Kidney glomerular epithelial cell (primary cell): ENCODE measurements around the gene HS6ST1.

Experiments used
- DNase-seq: peaks from one replicate; lab custom pipeline; 2025; lab: John Stamatoyannopoulos, UW

The HS6ST1 gene

GRCh38 chr2:128310094-128310716 is 8.5 kb downstream of the HS6ST1 start:
- no peak for DNase-seq

DNA sequence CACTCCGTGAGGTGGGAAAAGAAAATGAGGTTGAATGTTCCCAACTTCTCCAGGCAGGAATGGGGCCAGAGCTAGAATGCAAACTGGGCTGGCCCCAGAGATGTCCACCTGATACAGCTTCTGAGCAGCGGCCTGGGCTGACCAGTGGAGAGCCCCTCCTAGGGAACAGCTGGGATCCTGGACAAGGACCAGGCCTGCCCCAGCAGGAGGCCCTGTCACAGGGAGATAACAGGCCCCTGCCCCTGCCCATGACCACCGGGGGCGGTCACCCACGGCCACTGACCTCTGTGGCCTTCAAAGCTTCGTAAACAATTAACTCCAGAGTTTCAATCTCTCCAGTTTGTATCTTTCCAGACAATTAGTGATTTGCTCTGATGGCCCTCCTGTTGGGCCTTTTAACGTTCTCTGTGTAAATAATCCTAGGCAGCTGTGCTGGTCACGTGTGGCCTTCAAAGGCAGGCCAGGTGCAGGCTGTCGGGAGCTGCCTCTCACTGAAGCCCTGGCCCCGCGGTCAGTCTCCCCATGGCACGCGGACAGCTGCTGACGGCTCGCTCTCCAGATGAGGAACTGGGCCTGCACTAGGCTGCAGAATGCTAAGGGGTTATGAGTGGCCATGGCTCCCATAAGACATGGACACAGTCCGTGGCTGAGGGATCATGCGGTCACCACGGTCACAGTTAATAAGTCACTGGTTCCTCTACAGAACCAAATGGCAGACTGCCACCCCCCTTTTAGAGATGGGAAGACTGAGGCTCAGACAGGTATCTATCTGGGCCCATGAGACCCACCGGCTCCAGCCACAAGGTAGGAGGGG is 9.2 kb downstream of the HS6ST1 start:
- DNase-seq = no peak

- DNase-seq = no peak
Observed at GRCh38 chr2:128308889-128309279, 9.8 kb downstream of the HS6ST1 start.

GRCh38 chr2:128308284-128308731 is 10.4 kb downstream of the HS6ST1 start:
- no peak for DNase-seq

DNA sequence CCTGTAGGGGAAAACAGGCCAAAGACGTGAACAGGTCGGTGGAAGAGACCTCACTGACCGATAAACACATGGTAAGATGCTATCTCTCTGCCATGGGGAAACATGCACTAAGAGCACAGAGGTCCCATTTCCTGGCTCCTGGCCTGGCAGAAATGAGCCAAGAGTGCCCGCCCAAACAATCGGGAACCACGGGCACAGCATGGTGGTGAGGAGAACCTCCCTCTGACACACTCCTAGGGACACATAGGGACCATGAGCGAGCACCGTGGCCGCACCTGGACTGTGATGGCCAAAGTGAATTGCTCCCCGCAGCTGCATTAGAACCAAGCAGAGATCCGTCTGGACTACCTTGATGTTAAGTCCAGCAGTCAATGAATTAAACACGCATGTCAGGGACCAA is 11.1 kb downstream of the HS6ST1 start:
- DNase-seq = no peak

GRCh38 chr2:128306931-128307460 is 11.7 kb downstream of the HS6ST1 start:
- no peak for DNase-seq

DNA sequence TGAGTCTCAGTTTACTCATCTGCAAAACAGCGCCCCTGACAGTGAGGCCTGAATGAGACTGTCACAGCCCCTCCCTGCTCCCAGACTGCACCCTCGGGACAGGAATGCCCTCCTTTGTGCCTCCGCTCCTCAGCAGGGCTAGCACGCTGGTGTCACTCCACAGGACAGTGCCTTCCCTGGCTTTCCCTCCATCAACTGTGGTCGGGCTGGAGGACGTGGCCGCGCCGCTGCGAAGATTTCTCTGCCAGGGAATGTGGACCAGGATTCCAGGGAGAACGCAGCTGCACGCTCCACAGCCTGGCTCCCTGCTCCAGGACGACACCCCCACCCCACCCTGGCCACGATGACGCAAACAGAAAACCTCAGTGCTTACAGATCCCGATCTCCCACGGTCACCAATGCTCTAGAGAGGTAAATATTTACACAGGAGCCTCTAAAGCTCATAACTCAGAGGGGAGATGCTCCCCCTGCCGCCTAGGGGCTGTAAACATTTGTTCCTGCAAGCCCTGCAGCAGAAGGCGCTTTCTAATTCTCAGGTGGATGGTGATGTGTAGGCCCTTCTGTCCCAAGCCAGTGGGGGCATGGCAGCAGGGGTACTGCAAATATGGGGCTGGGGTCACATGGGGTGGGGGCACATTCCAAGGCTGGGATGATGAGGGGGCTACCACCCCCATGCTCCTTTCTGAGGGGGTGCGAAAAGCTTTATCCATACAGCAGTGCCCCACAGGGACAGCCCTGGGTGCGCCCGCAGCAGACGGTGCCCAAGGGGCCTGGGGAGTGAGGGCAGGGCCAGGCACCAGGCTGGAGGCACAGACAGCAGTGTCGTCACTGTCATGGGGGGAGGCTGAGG is 12.4 kb downstream of the HS6ST1 start:
- peak; percentile 92 for DNase-seq

GRCh38 chr2:128305555-128306080 is 13.1 kb downstream of the HS6ST1 start:
- no peak for DNase-seq

DNA sequence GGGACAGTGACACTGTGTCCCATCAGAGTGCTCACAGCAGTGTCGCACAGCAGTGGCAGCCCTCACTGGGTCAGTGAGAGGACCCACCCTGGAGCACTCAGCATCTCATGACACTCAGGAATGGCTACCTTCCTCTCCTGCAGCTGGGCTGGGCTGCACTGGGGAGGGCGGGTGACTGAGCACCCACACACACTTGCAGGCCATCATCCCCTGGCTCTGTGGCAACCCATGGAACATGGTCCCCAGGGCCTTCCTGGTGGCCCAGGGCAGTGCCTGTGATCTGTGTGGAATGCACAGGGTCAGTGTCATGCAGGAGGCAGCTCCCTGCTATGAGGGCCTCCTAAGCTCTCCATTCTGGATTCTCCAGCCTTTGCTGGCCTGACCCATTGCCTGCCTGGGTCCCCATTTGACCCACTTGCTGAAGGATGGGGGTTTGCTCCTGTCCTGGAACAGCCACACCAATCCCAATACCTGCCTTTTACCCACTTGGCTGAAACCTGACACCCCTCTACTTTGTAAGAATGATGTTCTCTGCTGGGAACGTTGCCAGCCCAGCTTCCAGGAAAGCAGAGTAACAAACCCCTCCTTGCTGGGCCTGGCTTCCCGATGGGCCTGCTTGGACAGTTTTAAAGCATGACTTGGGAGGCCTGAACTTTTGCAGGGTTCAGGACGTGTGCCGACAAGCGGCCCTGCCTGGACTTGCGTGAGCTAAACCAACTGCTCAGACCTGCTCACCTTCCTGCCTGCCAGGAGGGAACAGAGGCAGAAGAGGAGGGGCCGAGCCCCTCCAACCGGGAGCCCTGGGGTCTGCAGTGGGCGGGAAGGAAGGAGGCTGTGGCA is 13.7 kb downstream of the HS6ST1 start:
- peak; percentile 76 for DNase-seq

DNA sequence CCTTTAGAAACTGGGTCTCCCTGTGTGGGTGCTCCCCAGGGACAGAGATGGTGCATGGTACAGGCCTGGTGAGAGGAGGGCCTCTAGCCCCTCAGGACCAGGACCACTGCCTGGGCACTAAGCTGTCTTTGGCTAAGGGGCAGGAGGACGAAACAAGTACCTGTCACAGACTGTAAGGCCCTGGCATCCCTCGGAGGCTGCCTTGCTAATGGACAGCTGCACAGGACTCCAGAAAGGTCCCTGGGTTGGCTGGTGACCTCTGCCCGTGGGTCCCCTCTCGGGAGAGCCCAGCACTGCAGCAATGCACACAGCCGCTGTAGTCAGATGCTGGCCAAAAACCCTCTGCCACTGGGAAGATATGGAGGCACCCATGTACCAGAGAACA is 14.3 kb downstream of the HS6ST1 start:
- DNase-seq = no peak

DNA sequence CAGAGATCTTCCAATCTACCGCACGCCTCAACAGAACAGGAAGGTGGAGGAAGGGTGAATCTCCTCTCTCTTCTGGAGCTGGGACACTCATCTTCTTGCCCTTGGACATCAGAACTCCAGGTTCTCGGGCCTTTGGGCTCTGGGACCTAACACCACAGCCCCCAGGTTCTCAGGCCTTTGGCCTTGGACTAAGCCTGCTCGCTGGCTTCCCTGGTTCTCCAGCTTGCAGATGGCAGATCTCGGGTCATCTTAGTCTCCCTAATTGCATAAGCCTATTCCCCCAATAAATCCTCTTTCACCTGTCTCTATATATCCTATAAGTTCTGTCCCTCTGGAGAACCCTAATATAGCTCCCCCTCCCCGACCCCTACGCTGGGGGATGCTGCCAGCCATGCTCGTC is 14.8 kb downstream of the HS6ST1 start:
- DNase-seq = no peak

DNA sequence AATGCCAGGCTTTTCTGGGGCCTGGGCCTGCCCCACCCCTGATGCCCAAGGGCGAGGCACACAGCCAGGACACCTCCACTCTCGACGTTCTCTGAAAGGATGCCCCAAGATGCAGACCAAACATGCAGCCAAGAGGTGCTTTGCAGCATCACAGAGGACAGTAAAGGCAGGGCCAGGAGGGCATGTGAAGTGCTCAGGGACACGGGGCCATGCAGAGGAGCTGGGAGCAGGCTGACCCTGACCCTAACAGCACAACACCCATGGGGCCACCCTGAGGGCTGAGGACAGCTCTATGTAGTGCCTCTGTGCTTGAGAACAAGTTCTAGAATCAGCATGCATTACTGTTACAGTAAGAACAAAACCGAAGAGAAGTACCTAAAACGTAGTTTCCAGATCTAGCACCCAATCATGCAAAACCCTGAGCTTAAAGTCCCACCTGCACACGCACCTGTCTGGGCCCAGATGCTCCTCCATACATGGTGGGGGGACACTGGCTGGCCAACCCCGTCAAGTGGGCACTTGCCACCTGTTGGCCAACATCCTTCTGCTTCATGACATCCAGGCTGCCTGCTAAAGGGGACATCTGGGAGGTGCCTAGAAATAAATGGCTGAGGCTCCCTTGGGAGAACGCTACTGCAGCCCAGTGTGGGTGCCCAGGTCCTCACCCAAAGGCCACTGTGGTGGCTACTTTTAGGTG is 15.4 kb downstream of the HS6ST1 start:
- DNase-seq = no peak

DNA sequence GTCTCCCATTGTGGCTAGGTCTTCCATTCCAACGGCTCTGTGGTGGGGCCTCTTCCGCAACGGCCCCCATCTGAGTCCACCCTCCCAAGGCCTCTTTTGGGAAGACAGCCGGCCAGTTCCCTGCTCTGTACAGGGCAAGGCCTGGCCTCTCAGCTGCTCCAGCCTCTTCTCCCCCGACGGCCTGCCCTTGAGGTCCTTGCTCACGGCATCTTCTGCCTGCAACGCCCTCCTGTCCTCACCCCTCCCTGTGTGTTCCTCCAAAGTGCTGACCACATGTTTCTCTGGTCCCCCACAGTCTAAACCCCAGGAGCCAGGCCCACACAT is 16.0 kb downstream of the HS6ST1 start:
- DNase-seq = no peak

- DNase-seq = no peak
Observed at GRCh38 chr2:128302011-128302743, 16.5 kb downstream of the HS6ST1 start.

DNA sequence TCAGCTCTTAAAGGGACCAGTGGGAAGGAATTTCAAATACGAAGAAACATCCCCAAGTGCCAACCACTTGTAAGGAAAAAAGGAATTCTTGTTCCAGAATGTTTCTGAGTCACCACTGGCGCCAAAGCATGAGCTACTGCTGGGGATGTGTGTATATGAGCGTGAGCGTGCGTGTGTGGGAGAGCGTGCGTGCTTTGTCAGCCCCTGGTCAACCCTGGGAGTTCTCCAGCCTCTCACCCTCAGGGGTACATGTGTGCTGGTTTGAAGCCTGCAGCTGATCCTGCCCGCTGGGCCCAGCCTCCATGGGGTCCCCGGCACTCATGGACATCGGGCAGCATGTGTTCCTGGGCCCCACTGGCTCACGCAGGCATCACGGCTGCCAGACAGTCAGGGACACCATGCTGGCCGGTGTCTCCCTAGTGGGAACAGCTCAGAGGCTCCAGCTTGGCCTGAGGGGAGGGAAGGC is 17.1 kb downstream of the HS6ST1 start:
- peak; percentile 76 for DNase-seq

GRCh38 chr2:128301021-128301420 is 17.6 kb downstream of the HS6ST1 start:
- no peak for DNase-seq

DNA sequence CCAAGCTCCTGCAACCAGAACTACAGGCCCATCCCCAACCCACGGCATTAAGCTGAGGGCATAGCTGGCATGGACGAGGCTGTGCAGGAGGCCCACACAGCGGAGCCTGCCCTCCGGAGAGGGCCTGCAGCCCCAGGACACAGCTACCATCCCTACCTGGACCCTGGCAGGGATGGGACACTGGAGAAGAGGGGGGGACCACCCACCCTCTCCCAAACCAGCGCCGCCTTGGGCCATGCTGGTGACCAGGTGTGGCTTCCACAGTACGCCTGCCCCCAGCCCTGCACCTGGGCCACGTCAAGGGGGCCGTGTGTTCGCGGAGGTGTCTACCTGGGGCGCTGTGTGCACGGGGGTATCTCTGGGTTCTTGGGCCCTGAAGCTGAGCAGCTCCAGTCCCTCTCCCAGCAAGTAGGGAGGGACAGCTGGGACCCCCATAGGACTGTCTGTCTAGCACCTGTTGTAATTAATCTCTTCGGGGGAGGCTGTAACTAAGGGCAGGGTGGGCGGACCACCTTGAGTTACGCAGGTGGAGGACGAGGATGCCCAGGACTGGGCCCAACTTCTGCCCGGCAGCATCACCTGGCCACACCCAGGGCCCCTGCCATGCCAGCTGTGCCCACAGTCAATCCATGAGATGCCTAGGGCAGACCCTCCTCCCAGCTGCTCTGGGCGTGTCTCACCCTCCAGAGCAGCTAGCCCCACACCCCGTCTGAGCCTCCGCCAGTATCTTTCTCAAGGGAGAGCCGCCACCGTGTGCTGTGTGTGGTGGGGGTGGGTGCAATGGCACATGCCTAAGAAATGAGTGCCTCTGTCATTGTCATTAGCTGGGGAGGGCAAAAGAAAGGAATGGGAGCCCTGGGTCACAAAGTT is 18.3 kb downstream of the HS6ST1 start:
- no peak for DNase-seq

GRCh38 chr2:128299628-128300027 is 19.0 kb downstream of the HS6ST1 start:
- DNase-seq = no peak
